NB4 (cell line): ENCODE results near the gene SIRPA.

ENCODE experiments used
- DNase-seq: peaks from one replicate; pipeline ENCODE4 v3.0.0; 2010; ENCODE audit warnings: low read depth
- H3K4me3 ChIP-seq: one replicate; pipeline ENCODE4 v1.5.1; 2011; ENCODE audit warnings: mild to moderate bottlenecking, low read depth, low read length, moderate library complexity
- CTCF ChIP-seq: IDR thresholded peaks from one replicate; pipeline ENCODE4 v1.5.1; 2012; ENCODE audit warnings: low read depth, low read length
- MAX ChIP-seq: IDR thresholded peaks from 2 replicates; pipeline ENCODE4 v1.6.1; 2011; ENCODE audit warnings: low read depth, low read length
- MYC ChIP-seq: IDR thresholded peaks from 2 replicates; pipeline ENCODE4 v1.6.1; 2011; ENCODE audit warnings: low read depth, low read length
- POLR2A ChIP-seq: IDR thresholded peaks from 2 replicates; pipeline ENCODE4 v1.6.1; 2011; ENCODE audit warnings: mild to moderate bottlenecking; ENCODE audit not compliant: insufficient read length; ENCODE audit errors: extremely low read depth

Gene SIRPA

GRCh38 chr20:1983301-1983700 lies 88.1 kb downstream of the SIRPA start:
- H3K4me3 ChIP-seq, result no peak overlapping the region
- no peak for TF ChIP-seq POLR2A
- TF ChIP-seq MAX, result no peak
- TF ChIP-seq CTCF, result no peak
- no peak for TF ChIP-seq MYC
- peak; percentile 18 for DNase-seq

GRCh38 chr20:1987826-1988225 lies 92.6 kb downstream of the SIRPA start:
- no peak for DNase-seq
- TF ChIP-seq CTCF (no peak), POLR2A (no peak), MAX (no peak), MYC (no peak)
- H3K4me3 ChIP-seq, result no peak overlapping the region
